MCF 10A (cell line): Measurements from ENCODE around the gene HDAC3. TPM values are rescaled to one million over a fixed set of nuclear protein-coding genes. Genes with fewer than 3 reads are reported as not detected.

ENCODE experiments used
- BruUV-seq: library from RNA; stranded (reverse); fragments of 400-500 nt; replicated peaks from 2 replicates; lab custom pipeline; 2021; lab: Mats Ljungman, UMichigan
- CTCF ChIA-PET: fragments of 300-600 bp; sonication (Branson Sonifier 250); formaldehyde crosslinking; extraction: SDS; loops from one replicate; lab custom pipeline; 2021; ENCODE audit warnings: antibody characterized with exemption, inconsistent platforms; lab: Yijun Ruan, JAX
- POLR2A ChIA-PET: fragments of 300-600, 350-650 bp; sonication (Branson Sonifier 250); formaldehyde crosslinking; extraction: SDS; loops from one replicate; lab custom pipeline; 2020; ENCODE audit warnings: antibody characterized with exemption, inconsistent platforms; lab: Yijun Ruan, JAX
- DNase-seq: peaks from one replicate; pipeline ENCODE4 v3.0.0-alpha.2; 2018; ENCODE audit not compliant: unreplicated experiment
- H3K27ac Mint-ChIP-seq: one replicate; pipeline ENCODE4 v1.8.0; 2022; ENCODE audit warnings: mild to moderate bottlenecking, low read depth, mixed read lengths; ENCODE audit not compliant: unreplicated experiment
- H3K27me3 Mint-ChIP-seq: one replicate; pipeline ENCODE4 v1.8.0; 2022; ENCODE audit warnings: mixed read lengths; ENCODE audit not compliant: insufficient read depth, unreplicated experiment
- H3K36me3 Mint-ChIP-seq: one replicate; pipeline ENCODE4 v1.8.0; 2022; ENCODE audit warnings: mild to moderate bottlenecking, moderate library complexity, mixed read lengths; ENCODE audit not compliant: insufficient read depth, unreplicated experiment
- H3K4me1 Mint-ChIP-seq: one replicate; pipeline ENCODE4 v1.8.0; 2022; ENCODE audit warnings: mixed read lengths; ENCODE audit not compliant: insufficient read depth, unreplicated experiment
- H3K4me3 Mint-ChIP-seq: one replicate; pipeline ENCODE4 v1.8.0; 2022; ENCODE audit warnings: mild to moderate bottlenecking, moderate library complexity, mixed read lengths; ENCODE audit not compliant: unreplicated experiment
- H3K9me3 Mint-ChIP-seq: one replicate; pipeline ENCODE4 v1.8.0; 2022; ENCODE audit warnings: mixed read lengths; ENCODE audit not compliant: unreplicated experiment
- intact Hi-C: fragments of 100-400 bp; cut with micrococcal nuclease; formaldehyde crosslinking; loops from 2 replicates; pipeline ENCODE4 v1.14.1; 2022
- total RNA-seq: library from RNA; stranded (reverse); gene quantifications from 2 replicates; pipeline ENCODE4 v1.2.3, GENCODE V29; 2022
- TF ChIP-seq, protein P1 (sequence below): fragments of 200-600 bp; IDR thresholded peaks from one replicate; pipeline ENCODE4 v1.8.0; 2022; ENCODE audit warnings: antibody characterized with exemption, mild to moderate bottlenecking; ENCODE audit not compliant: unreplicated experiment

HDAC3 gene
- total RNA-seq, 1 experiment from 2014 or later: 83.5 TPM

DNA sequence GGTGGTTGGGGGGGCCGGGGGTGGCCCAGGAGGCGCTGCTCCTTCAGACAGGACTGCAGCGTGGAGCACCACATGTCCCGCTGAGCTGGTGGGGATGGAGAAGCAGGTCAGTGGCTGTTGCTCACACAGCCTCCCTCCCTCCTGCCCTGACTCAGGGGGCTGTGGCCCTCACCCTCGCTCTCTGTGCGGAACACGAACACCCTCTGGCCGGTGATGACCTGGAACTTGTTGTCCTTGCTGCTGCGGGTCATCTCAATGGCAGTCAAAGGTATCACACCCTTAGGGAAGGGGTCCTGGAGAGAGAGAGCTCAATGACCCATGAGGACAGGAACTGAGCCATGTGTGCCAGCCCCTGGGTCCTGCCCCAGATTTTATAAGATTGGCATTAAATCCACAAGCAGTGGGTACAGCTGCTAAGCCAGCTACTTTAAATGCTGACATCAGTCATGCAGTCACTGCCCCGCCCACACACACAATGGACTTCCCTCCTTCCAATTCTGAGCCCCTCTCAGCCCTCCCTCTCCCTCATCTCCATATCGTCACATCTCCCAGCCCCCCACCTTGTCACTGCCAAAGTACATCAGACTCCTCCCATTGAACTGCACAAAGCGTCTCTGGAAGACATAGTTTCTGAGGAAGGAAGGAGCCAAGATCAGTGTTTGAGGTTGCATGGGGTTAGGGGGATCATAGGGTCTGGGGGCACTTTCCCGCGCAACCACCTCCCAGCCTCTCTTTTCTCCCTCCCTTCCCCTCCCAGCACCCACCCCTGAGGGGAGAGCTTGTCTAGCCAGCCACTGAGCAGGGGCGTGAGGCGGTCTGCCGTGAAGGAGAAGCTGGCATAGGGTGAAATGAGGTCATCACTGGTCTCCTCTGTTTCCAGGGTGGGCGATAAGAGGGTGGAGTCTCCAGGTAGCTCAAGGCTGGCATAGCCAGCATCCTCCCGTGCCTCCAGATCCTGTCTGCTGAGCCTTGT is 36.5 kb upstream of the HDAC3 start:
- H3K4me3 Mint-ChIP-seq: no peak overlapping the region
- H3K4me1 Mint-ChIP-seq: no peaks in the 10 kb centered on the region
- H3K27ac Mint-ChIP-seq: no peak overlapping the region
- intact Hi-C loops: no loop called here
- no peaks in the 10 kb centered on the region for H3K27me3 Mint-ChIP-seq
- ChIA-PET POLR2A (interaction anchor here (0.5 to 1.1 kb wide), 3 partner anchors 9 to 288 kb away, joined by 3 read pairs; partner anchors contain the start of genes ARAP3 and DELE1), CTCF (interaction anchor here (0.6 to 1.8 kb wide), 8 partner anchors 8 to 470 kb away, joined by 3 to 13 read pairs (median 4); no protein-coding TSS in a partner anchor)
- no TSS peak for BruUV-seq
- peaks cover 41% of the 10 kb centered on the region for H3K36me3 Mint-ChIP-seq
- TF ChIP-seq, protein P1, sequence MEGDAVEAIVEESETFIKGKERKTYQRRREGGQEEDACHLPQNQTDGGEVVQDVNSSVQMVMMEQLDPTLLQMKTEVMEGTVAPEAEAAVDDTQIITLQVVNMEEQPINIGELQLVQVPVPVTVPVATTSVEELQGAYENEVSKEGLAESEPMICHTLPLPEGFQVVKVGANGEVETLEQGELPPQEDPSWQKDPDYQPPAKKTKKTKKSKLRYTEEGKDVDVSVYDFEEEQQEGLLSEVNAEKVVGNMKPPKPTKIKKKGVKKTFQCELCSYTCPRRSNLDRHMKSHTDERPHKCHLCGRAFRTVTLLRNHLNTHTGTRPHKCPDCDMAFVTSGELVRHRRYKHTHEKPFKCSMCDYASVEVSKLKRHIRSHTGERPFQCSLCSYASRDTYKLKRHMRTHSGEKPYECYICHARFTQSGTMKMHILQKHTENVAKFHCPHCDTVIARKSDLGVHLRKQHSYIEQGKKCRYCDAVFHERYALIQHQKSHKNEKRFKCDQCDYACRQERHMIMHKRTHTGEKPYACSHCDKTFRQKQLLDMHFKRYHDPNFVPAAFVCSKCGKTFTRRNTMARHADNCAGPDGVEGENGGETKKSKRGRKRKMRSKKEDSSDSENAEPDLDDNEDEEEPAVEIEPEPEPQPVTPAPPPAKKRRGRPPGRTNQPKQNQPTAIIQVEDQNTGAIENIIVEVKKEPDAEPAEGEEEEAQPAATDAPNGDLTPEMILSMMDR: no peak
- H3K9me3 Mint-ChIP-seq: no peaks in the 10 kb centered on the region
- no peak for DNase-seq

DNA sequence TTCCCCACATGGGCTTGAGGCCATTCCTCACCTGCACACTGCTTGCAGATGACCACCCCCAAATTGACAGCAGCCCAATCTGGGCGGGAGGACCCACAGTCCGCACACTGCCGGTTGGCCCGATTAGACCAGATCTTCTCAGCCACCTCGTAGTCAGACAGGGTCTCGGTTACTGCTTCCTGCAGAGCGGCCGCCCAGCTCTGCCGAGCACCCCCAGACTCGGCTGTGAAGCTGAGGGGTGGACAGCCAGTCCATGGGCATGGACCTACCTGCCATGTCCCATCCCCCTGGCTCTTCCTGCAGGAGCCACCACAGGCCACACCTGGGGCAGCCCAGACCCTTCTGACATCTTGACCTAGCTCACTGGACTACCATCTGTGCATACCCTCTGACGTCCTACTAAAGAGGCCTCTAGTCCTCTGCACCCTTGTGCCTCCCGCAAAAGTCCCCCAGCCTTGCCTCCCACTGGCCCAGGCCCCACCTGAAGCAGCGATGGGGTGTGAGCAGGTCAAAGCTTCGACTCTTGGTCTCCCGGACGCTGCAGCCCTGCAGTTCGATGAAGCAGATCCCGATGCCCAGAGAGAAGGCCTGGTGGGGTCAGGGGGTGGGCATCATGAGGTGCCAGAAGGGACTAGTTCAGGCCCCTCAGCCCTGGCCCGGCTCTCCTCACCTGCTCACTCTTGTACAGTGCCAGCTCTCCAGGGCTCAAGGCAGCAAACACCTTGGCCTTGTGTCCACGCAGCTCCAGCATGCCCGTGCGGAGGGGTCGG is 35.6 kb upstream of the HDAC3 start:
- DNase-seq: no peak
- POLR2A ChIA-PET: interaction anchor here (1.0 to 1.1 kb wide), 2 partner anchors 10 to 289 kb away, joined by 3 read pairs; partner anchors contain the start of gene ARAP3
- CTCF ChIA-PET: interaction anchor here (0.6 to 11.4 kb wide), 10 partner anchors 8 to 471 kb away, joined by 3 to 123 read pairs (median 5); partner anchors contain the start of gene ARAP3

DNA sequence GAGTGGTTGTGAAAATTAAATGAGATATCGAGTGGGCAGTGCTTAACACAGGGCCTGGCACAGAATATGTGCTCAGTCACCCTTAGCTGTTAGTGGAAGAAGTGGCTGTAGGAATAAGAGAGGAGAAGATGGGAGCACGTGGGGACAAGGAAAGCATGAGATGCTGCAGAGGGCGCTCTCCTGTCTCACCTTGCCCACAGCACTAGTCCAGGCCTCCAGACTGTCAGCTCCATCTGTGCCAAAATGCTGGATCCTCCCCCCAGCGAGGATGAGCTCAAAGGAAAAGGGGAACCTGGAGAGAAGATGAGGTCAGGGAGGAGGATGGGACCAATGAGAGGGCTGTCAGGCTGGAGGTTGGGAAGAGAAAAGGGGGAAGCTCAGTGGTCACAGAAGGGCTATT is 32.9 kb upstream of the HDAC3 start:
- peaks cover 4% of the 10 kb centered on the region for H3K4me1 Mint-ChIP-seq
- H3K36me3 Mint-ChIP-seq: peaks cover 41% of the 10 kb centered on the region
- intact Hi-C loops: no loop called here
- H3K9me3 Mint-ChIP-seq: no peaks in the 10 kb centered on the region
- POLR2A ChIA-PET: interaction anchor here (0.7 to 1.5 kb wide), 3 partner anchors 10 to 206 kb away, joined by 3 to 4 read pairs (median 4); partner anchors contain the start of gene FCHSD1
- no peak overlapping the region for H3K4me3 Mint-ChIP-seq
- peak overlapping the region; percentile 0 for H3K27ac Mint-ChIP-seq
- no peak for DNase-seq
- H3K27me3 Mint-ChIP-seq: no peaks in the 10 kb centered on the region
- no TSS peak for BruUV-seq
- CTCF ChIA-PET: interaction anchor here (0.7 to 11.4 kb wide), 20 partner anchors 8 to 657 kb away, joined by 3 to 123 read pairs (median 4); partner anchors contain the start of genes PCDH1, PCDH12 and RNF14
- TF ChIP-seq, protein P1: no peak

More for the DNA sequence above, 35.6 kb upstream of the HDAC3 start:
- TF ChIP-seq, protein P1: no peak
- peaks cover 39% of the 10 kb centered on the region for H3K36me3 Mint-ChIP-seq
- H3K27ac Mint-ChIP-seq: no peak overlapping the region
- intact Hi-C loops: no loop called here
- no peaks in the 10 kb centered on the region for H3K9me3 Mint-ChIP-seq
- no peaks in the 10 kb centered on the region for H3K4me1 Mint-ChIP-seq
- BruUV-seq: no TSS peak
- H3K4me3 Mint-ChIP-seq: no peak overlapping the region
- H3K27me3 Mint-ChIP-seq: no peaks in the 10 kb centered on the region
